Esophagus muscularis mucosa (tissue), 4 donors: ENCODE measurements around the gene MAP7D1. TPM values are rescaled to one million over a fixed set of nuclear protein-coding genes. Genes with fewer than 3 reads are reported as not detected.

Source experiments
- DNase-seq: peaks from one replicate; pipeline ENCODE4 v3.0.0-alpha.2; 2017; ENCODE audit errors: extremely low spot score
- H3K27ac ChIP-seq, 4 donors: fragments of 200-600 bp; sonication (generic); replicated peaks in 1 of 4; 1 replicate in 3 of 4; 2 replicates in 1 of 4; pipeline ENCODE4 v1.5.1; 2016 to 2019; ENCODE audit warnings: mild to moderate bottlenecking in 1 of 4
- H3K27me3 ChIP-seq, 4 donors: fragments of 200-600 bp; sonication (generic); one replicate each; pipeline versions ENCODE4 v1.5.1 to v1.6.0; 2016 to 2019
- H3K36me3 ChIP-seq, 4 donors: fragments of 200-600 bp; sonication (generic); one replicate each; pipeline ENCODE4 v1.5.1; 2016 to 2019
- H3K4me1 ChIP-seq, 4 donors: fragments of 200-600 bp; sonication (generic); one replicate each; pipeline ENCODE4 v1.5.1; 2016 to 2019
- H3K4me3 ChIP-seq, 4 donors: fragments of 200-600 bp; sonication (generic); 1 replicate in 2 of 4; 2 replicates in 2 of 4; pipeline ENCODE4 v1.5.1; 2016 to 2019; ENCODE audit warnings: mild to moderate bottlenecking in 4 of 4, moderate library complexity in 1 of 4
- H3K9me3 ChIP-seq, 4 donors: fragments of 200-600 bp; sonication (generic); 1 replicate in 3 of 4; 2 replicates in 1 of 4; pipeline ENCODE4 v1.5.1; 2016 to 2019
- EP300 ChIP-seq: sonication (generic); formaldehyde crosslinking; IDR thresholded peaks from one replicate; pipeline ENCODE4 v1.6.1; 2017; ENCODE audit warnings: antibody characterized with exemption
- POLR2A ChIP-seq: fragments of 450-650 bp; IDR thresholded peaks from one replicate; pipeline ENCODE4 v1.6.1; 2017; ENCODE audit warnings: antibody characterized with exemption, moderate library complexity, mild to moderate bottlenecking, low read depth
- POLR2AphosphoS5 ChIP-seq, 2 donors: sonication (generic); formaldehyde crosslinking; IDR thresholded peaks; one replicate each; pipeline ENCODE4 v1.6.1; 2017; ENCODE audit warnings: antibody characterized with exemption in 2 of 2
- WGBS: methylation state at CpG from one replicate; pipeline ENCODE4 v1.1.5; 2018; 5-methylcytosine and 5-hydroxymethylcytosine counted together
- intact Hi-C: fragments of 100-400 bp; cut with DNase I; formaldehyde crosslinking; loops from one replicate; pipeline ENCODE4 v1.15.1; 2023
- total RNA-seq, 4 donors: library from RNA; depleted of rRNA; stranded (reverse); fragments of >200 nt; gene quantifications; one replicate each; pipeline versions ENCODE4 v1.1.0 to v1.2.1, GENCODE V29; 2016
- TF ChIP-seq, protein P1 (sequence below), 3 experiments: fragments of 200-600 bp in 2 of 3; fragments of 450-650 bp in 1 of 3; sonication (generic) in 2 of 3; IDR thresholded peaks; one replicate each; pipeline ENCODE4 v1.5.1; 2017 to 2019; ENCODE audit warnings: antibody characterized with exemption in 3 of 3, mild to moderate bottlenecking in 2 of 3, moderate library complexity in 1 of 3

The MAP7D1 gene
- total RNA-seq, 4 donors from 2014 or later: 162 to 263 (median 225) TPM

DNA sequence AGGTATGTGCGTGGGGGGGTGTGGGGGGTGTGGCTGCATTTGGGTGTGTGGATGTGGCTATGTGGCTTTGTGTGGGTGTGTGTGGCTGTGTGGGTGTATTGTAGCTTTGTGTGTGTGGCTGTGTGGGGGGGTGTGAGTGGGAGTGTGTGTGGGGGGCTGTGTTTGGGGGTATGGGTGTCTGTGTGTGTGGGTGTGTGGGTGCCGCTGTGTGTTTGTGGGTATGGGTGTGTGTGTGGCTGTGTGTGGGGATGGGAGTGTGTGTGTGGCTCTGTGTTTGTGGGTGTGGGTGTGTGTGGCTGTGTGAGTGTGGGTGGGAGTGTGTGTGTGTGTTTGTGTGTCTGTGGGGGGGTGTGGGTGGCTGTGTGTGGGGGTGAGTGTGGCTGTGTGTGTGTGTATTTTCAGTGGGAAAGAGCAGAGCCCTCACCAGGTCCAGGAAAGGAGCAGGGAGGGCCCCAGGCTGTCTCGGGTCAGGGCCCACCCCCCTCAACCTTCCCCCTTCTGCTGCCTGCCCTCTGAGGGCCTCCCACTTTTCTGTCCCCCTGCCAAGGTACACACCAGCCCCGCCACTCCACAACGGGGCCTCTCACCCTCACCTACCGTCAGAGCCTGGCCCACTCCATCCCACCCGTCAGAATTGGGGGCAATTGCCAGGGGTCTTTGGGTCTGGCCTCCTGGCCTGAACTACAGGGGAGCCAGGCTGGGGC is 29.0 kb upstream of the MAP7D1 start:
- Histone ChIP-seq H3K27ac (no peak overlapping the region), H3K4me1 (peaks cover 8 to 36% (median 25%) of the 10 kb centered on the region in 4 donors), H3K9me3 (no peaks in the 10 kb centered on the region), H3K4me3 (no peak overlapping the region), H3K36me3 (no peaks in the 10 kb centered on the region), H3K27me3 (peaks cover 0 to 3% (median 0%) of the 10 kb centered on the region in 4 donors)
- no peak for TF ChIP-seq POLR2A
- TF ChIP-seq POLR2AphosphoS5 (IDR thresholded peaks at IDR 0.05): no peak
- TF ChIP-seq, protein P1, sequence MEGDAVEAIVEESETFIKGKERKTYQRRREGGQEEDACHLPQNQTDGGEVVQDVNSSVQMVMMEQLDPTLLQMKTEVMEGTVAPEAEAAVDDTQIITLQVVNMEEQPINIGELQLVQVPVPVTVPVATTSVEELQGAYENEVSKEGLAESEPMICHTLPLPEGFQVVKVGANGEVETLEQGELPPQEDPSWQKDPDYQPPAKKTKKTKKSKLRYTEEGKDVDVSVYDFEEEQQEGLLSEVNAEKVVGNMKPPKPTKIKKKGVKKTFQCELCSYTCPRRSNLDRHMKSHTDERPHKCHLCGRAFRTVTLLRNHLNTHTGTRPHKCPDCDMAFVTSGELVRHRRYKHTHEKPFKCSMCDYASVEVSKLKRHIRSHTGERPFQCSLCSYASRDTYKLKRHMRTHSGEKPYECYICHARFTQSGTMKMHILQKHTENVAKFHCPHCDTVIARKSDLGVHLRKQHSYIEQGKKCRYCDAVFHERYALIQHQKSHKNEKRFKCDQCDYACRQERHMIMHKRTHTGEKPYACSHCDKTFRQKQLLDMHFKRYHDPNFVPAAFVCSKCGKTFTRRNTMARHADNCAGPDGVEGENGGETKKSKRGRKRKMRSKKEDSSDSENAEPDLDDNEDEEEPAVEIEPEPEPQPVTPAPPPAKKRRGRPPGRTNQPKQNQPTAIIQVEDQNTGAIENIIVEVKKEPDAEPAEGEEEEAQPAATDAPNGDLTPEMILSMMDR (IDR thresholded peaks at IDR 0.05): no peak
- no peak for TF ChIP-seq EP300
- intact Hi-C loops: no loop called here
- no peak for DNase-seq
- 71% methylated on average over 3 of the region's 7 CpGs for WGBS

DNA sequence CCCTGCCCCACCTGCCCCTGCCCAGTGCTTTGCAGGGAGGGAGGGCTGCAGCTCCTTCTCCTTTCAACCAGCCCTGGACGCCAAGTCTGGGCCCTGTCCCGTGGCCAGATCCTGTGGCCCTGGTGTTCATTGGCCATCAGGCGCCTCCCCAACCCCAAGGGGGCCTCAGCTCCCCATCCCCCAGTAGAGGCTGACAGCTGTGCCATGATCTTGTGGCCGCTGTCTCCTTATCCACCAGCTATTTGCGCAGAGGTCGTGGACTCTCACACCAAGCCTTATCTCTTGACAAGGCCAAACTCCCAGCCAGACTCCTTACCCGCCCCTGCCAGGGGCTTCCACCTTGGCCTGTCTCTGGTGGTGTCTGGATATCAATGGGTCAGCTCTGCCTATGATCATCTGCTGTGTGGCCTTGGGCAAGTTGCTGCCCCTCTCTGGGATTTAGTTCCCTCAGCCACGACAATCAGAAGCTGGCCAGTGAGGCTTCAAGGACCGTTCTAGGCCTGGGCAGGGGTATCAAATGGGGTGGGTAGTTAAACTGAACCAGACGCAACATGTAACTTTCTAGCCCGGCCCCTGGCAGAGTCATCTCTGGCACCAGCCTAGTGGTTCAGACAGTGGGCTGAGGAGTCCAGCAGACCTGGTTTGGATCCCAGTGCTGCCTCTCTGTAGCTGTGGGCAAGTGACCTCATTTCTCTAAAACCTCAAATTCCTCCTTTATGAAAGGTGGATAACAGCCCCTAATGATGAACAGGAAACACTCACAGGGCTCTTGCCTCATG is 27.6 kb upstream of the MAP7D1 start:
- intact Hi-C loops: no loop called here
- Histone ChIP-seq H3K4me3 (no peak overlapping the region), H3K27me3 (peaks cover 0 to 3% (median 0%) of the 10 kb centered on the region in 4 donors), H3K27ac (no peak overlapping the region), H3K9me3 (no peaks in the 10 kb centered on the region), H3K4me1 (peaks cover 8 to 31% (median 28%) of the 10 kb centered on the region in 4 donors), H3K36me3 (no peaks in the 10 kb centered on the region)
- 88% methylated on average over 11 of the region's 11 CpGs for WGBS
- no peak for DNase-seq
- TF ChIP-seq EP300 (no peak), POLR2AphosphoS5 (IDR thresholded peaks at IDR 0.05) (no peak), POLR2A (no peak)
- TF ChIP-seq, protein P1 (IDR thresholded peaks at IDR 0.05): no peak

DNA sequence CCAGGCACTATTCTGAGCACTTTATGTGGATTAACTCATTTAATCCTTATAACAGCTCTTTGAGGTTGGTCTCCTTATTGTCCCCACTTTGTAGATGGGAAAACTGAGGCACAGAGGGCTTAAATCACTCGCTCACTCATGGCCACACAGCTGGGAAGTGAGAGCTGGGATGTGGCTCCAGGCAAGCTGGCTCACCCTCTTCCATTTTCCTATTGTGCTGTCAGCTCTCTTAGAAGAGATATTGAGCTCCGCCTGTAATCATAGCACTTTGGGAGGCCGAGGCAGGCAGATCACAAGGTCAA is 27.1 kb upstream of the MAP7D1 start:
- Histone ChIP-seq H3K27me3 (peaks cover 0 to 3% (median 0%) of the 10 kb centered on the region in 4 donors), H3K9me3 (no peaks in the 10 kb centered on the region), H3K4me1 (peaks cover 9 to 31% (median 30%) of the 10 kb centered on the region in 4 donors), H3K4me3 (no peak overlapping the region), H3K27ac (no peak overlapping the region), H3K36me3 (no peaks in the 10 kb centered on the region)
- no peak for DNase-seq
- TF ChIP-seq, protein P1 (IDR thresholded peaks at IDR 0.05): no peak
- no peak for TF ChIP-seq POLR2A
- 96% methylated on average over 3 of the region's 3 CpGs for WGBS
- intact Hi-C loops: no loop called here

DNA sequence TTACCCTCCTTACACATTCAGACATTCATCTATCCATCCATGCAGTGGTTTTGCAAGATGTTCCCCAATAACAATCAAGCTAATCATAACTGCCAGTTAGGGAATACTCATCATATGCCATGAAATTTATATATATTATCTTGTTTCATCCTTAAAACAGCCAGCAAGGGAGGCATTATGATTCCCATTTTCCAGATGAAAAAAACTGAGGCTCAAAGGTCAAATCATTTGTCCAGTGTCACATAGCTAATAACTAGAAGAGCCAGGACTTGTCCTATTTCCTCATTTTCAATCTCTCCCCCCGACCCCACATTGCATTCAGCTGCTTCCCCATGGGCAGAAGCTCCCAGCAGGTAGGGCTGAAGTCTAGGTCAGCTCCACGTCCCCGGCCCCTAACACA is 23.9 kb upstream of the MAP7D1 start:
- DNase-seq: no peak
- 81% methylated on average over 3 of the region's 3 CpGs for WGBS
- H3K27me3 ChIP-seq: no peaks in the 10 kb centered on the region
- H3K4me3 ChIP-seq: no peak overlapping the region
- H3K9me3 ChIP-seq: no peaks in the 10 kb centered on the region
- H3K27ac ChIP-seq: no peak overlapping the region
- intact Hi-C loops: loop anchor here (10.0 kb wide), 1 partner anchor 293 kb away; no protein-coding TSS in a partner anchor
- no peak for TF ChIP-seq POLR2AphosphoS5 (IDR thresholded peaks at IDR 0.05)
- no peak for TF ChIP-seq POLR2A
- TF ChIP-seq EP300: no peak
- TF ChIP-seq, protein P1 (IDR thresholded peaks at IDR 0.05): no peak
- peaks cover 0 to 10% (median 6%) of the 10 kb centered on the region in 4 donors for H3K36me3 ChIP-seq
- H3K4me1 ChIP-seq: peaks cover 30 to 42% (median 38%) of the 10 kb centered on the region in 4 donors
